Smooth muscle cell (in vitro differentiated cells): ENCODE results near the gene TTLL9. TPM values are rescaled to one million over a fixed set of nuclear protein-coding genes. Genes with fewer than 3 reads are reported as not detected.

Experiments used
- DNase-seq: peaks from one replicate; lab custom pipeline; 2025; ENCODE audit not compliant: unreplicated experiment; lab: John Stamatoyannopoulos, UW
- H2AFZ ChIP-seq: fragments of 200-600 bp; sonication (generic); 2 replicates; pipeline ENCODE4 v1.6.0; 2016; ENCODE audit warnings: antibody characterized with exemption, low read depth, mild to moderate bottlenecking
- H3F3A ChIP-seq: fragments of 200-600 bp; sonication (generic); 2 replicates; pipeline ENCODE4 v1.6.0; 2017; ENCODE audit warnings: antibody characterized with exemption, low read depth
- H3K27ac ChIP-seq: fragments of 200-600 bp; sonication (generic); 2 replicates; pipeline ENCODE4 v1.5.1; 2016; ENCODE audit warnings: low read depth, mild to moderate bottlenecking
- H3K27me3 ChIP-seq: fragments of 200-600 bp; sonication (generic); 2 replicates; pipeline ENCODE4 v1.6.1; 2016; ENCODE audit warnings: low read depth, mild to moderate bottlenecking
- H3K36me3 ChIP-seq: fragments of 200-600 bp; sonication (generic); 2 replicates; pipeline ENCODE4 v1.5.1; 2016; ENCODE audit warnings: low read depth
- H3K4me1 ChIP-seq: fragments of 200-600 bp; sonication (generic); 2 replicates; pipeline ENCODE4 v1.5.1; 2016; ENCODE audit warnings: low read depth
- H3K4me2 ChIP-seq: fragments of 200-600 bp; sonication (generic); 2 replicates; pipeline ENCODE4 v1.6.0; 2016; ENCODE audit warnings: mild to moderate bottlenecking
- H3K4me3 ChIP-seq: fragments of 200-600 bp; sonication (generic); 2 replicates; pipeline ENCODE4 v1.5.1; 2016; ENCODE audit warnings: mild to moderate bottlenecking
- H3K79me2 ChIP-seq: fragments of 200-600 bp; sonication (generic); 2 replicates; pipeline ENCODE4 v1.6.0; 2016; ENCODE audit warnings: low read depth, mild to moderate bottlenecking
- H3K9ac ChIP-seq: fragments of 200-600 bp; sonication (generic); 2 replicates; pipeline ENCODE4 v1.6.0; 2016; ENCODE audit warnings: low read depth
- H3K9me3 ChIP-seq: fragments of 200-600 bp; sonication (generic); replicated peaks from 2 replicates; pipeline ENCODE4 v1.5.1; 2016; ENCODE audit warnings: low read depth
- H4K20me1 ChIP-seq: fragments of 200-600 bp; sonication (generic); 2 replicates; pipeline ENCODE4 v1.6.0; 2016; ENCODE audit warnings: low read depth
- WGBS: methylation state at CpG from one replicate; pipeline ENCODE4 v1.1.7; 2016; ENCODE audit warnings: low lambda C conversion rate; 5-methylcytosine and 5-hydroxymethylcytosine counted together
- polyA plus RNA-seq: library from polyadenylated mRNA; unstranded; fragments of >200 nt; fragmentation: Nextera tagmentation; extraction: Ambion mirVana; gene quantifications from 2 replicates; pipeline ENCODE4 v1.2.1, GENCODE V29; 2016
- total RNA-seq: library from RNA; depleted of rRNA; stranded (reverse); fragments of >200 nt; gene quantifications from 2 replicates; pipeline ENCODE4 v1.2.3, GENCODE V29; 2014
- TF ChIP-seq, protein P1 (sequence below): fragments of 200-600 bp; sonication (generic); IDR thresholded peaks from 2 replicates; pipeline ENCODE4 v1.5.1; 2017; ENCODE audit warnings: borderline replicate concordance, mild to moderate bottlenecking, antibody characterized with exemption; ENCODE audit not compliant: insufficient read depth, poor library complexity, severe bottlenecking

Gene TTLL9
- total and polyA plus RNA-seq, 2 experiments from 2014 or later, result 0.13 TPM; not detected in 1

DNA sequence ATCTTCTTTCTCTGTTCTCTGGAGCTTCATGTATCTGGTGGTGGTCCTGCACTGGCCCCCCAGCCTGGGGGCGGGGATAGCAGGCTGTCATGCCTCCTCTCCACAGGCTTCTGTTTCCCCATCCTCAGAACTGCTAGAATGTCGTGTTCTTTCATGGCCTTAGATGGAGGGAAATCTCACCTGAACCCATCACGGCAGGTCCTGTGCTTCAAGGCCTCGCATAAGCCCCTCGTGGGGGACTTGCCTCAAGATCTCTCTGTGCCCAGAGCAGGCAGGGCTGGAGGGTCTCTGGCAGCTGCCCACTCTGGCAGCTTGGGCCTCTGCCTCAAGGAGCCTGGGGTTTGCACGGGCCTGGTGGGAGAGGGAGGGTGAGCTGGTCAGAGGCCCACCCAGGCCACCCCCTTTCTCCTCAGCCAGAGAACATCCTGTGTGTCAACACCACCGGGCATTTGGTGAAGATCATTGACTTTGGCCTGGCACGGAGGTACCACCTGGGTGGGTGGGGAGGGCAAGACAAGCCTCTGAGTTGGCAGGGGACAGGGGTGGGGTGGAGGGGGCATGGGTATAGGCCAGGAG lies 39.9 kb upstream of the TTLL9 start:
- Histone ChIP-seq H3K36me3 (no peaks in the 10 kb centered on the region), H3K4me3 (no peak overlapping the region), H2AFZ (no peak overlapping the region), H3K79me2 (no peaks in the 10 kb centered on the region), H3F3A (peaks cover 9% of the 10 kb centered on the region), H3K4me2 (no peak overlapping the region), H3K27me3 (no peaks in the 10 kb centered on the region), H3K4me1 (no peaks in the 10 kb centered on the region), H3K9ac (no peak overlapping the region), H3K9me3 (no peaks in the 10 kb centered on the region), H4K20me1 (no peaks in the 10 kb centered on the region), H3K27ac (no peak overlapping the region)
- DNase-seq, result no peak
- WGBS, result 95% methylated on average over 8 of the region's 8 CpGs
- TF ChIP-seq, protein P1, sequence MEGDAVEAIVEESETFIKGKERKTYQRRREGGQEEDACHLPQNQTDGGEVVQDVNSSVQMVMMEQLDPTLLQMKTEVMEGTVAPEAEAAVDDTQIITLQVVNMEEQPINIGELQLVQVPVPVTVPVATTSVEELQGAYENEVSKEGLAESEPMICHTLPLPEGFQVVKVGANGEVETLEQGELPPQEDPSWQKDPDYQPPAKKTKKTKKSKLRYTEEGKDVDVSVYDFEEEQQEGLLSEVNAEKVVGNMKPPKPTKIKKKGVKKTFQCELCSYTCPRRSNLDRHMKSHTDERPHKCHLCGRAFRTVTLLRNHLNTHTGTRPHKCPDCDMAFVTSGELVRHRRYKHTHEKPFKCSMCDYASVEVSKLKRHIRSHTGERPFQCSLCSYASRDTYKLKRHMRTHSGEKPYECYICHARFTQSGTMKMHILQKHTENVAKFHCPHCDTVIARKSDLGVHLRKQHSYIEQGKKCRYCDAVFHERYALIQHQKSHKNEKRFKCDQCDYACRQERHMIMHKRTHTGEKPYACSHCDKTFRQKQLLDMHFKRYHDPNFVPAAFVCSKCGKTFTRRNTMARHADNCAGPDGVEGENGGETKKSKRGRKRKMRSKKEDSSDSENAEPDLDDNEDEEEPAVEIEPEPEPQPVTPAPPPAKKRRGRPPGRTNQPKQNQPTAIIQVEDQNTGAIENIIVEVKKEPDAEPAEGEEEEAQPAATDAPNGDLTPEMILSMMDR, result no peak

DNA sequence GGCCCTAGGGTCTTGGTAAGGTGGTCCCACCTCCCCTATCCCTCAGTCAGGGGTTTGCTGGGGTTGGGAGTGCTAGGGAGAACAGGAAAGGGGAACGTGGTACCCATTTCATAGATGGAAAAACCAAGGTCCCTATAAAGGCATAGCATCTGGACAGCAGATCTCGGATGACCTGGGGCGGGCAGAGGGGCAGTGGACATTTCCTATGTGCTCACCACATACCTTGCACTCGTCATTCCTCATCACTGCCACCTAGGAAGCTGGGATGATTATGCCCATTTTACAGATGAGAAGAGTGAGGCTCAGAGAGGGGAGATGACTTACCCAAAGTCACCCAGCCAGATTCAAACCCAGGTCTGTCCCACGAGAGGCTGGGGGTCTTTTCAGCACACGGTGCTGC lies 39.2 kb upstream of the TTLL9 start:
- TF ChIP-seq, protein P1, result no peak
- Histone ChIP-seq H3F3A (peaks cover 14% of the 10 kb centered on the region), H3K4me1 (no peaks in the 10 kb centered on the region), H4K20me1 (no peaks in the 10 kb centered on the region), H3K4me3 (no peak overlapping the region), H3K36me3 (no peaks in the 10 kb centered on the region), H3K9me3 (no peaks in the 10 kb centered on the region), H3K9ac (no peak overlapping the region), H2AFZ (no peak overlapping the region), H3K27me3 (no peaks in the 10 kb centered on the region), H3K4me2 (no peak overlapping the region), H3K79me2 (no peaks in the 10 kb centered on the region), H3K27ac (no peak overlapping the region)
- WGBS, result 91% methylated on average over 6 of the region's 6 CpGs
- no peak for DNase-seq

DNA sequence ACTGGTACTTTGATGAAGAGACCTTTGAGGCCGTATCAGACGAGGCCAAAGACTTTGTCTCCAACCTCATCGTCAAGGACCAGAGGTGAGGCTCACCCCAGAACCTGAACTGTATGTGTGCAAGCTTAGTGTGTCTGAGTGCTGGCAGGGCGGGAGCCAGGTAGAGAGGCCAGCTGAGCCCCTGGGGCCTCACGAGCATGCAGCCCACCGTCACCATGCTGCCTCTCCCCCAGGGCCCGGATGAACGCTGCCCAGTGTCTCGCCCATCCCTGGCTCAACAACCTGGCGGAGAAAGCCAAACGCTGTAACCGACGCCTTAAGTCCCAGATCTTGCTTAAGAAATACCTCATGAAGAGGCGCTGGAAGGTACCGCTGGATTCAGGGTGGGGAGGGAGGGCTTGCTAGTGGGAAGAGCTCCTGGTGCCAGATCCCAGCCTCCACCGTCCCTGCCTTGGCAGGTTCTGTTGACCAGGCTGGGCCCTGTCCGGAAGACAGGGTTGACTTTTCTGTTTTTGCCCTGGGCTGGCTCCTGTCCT lies 38.6 kb upstream of the TTLL9 start:
- TF ChIP-seq, protein P1, result peak; percentile 1
- peaks cover 5% of the 10 kb centered on the region for H3K4me1 ChIP-seq
- no peaks in the 10 kb centered on the region for H3K9me3 ChIP-seq
- no peak overlapping the region for H3K27ac ChIP-seq
- no peak overlapping the region for H2AFZ ChIP-seq
- H3K79me2 ChIP-seq, result no peaks in the 10 kb centered on the region
- no peak overlapping the region for H3K4me2 ChIP-seq
- no peaks in the 10 kb centered on the region for H3K27me3 ChIP-seq
- no peak for DNase-seq
- H3K9ac ChIP-seq, result no peak overlapping the region
- 95% methylated on average over 17 of the region's 17 CpGs for WGBS
- no peaks in the 10 kb centered on the region for H4K20me1 ChIP-seq
- peaks cover 20% of the 10 kb centered on the region for H3F3A ChIP-seq
- no peak overlapping the region for H3K4me3 ChIP-seq
- no peaks in the 10 kb centered on the region for H3K36me3 ChIP-seq
